ENCODE results near the gene CYP27C1.

GRCh38 chr2:127228102-127228501 lies 8.0 kb upstream of the CYP27C1 start:
- TF ChIP-seq CTCF (optimal IDR thresholded peaks at IDR 0.05 in 1 of 3, IDR thresholded peaks at IDR 0.05 in 1 of 3, conservative IDR thresholded peaks at IDR 0.05 in 1 of 3; ENCODE audit: extremely low read depth in 1 of 3, insufficient read depth in 2 of 3, low read length in 3 of 3) (no peak), EZH2 (IDR thresholded peaks at IDR 0.05; ENCODE audit: low read length) (no peak)
